Measurements from ENCODE around the gene ACAA2. TPM values are rescaled to one million over a fixed set of nuclear protein-coding genes. Genes with fewer than 3 reads are reported as not detected.
"Not testable (repeated sequence)": the region's sequence is repeated elsewhere in the genome, so short reads cannot be mapped to it uniquely, and the experiment has no call there.

ACAA2 gene
- total and polyA plus RNA-seq, 4 donors, result 38.6 to 57.0 (median 47.8) TPM

DNA sequence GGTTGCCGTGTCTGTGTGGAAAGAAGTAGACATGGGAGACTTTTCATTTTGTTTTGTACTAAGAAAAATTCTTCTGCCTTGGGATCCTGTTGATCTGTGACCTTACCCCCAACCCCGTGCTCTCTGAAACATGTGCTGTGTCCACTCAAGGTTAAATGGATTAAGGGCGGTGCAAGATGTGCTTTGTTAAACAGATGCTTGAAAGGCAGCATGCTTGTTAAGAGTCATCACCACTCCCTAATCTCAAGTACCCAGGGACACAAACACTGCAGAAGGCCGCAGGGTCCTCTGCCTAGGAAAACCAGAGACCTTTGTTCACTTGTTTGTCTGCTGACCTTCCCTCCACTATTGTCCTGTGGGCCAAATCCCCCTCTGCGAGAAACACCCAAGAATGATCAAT lies 12.8 kb downstream of the ACAA2 start:
- not testable (repeated sequence) for DNase-seq (ENCODE audit: low read depth in 4 of 6, low spot score in 6 of 6); H3K4me3 ChIP-seq (ENCODE audit: low read depth, low read length); H3K36me3 ChIP-seq (ENCODE audit: control insufficient read depth, insufficient read depth, low read length); H3K4me1 ChIP-seq (ENCODE audit: control insufficient read depth, insufficient read depth, low read length); H3K27ac ChIP-seq (ENCODE audit: low read depth, low read length); H3K27me3 ChIP-seq (ENCODE audit: control insufficient read depth, insufficient read depth, low read length); H3K9me3 ChIP-seq (ENCODE audit: control insufficient read depth, insufficient read depth, low read length)
- WGBS (ENCODE audit: insufficient coverage), result no CpG with 5 or more reads among the region's 5 CpGs

- not testable (repeated sequence) for H3K27ac ChIP-seq (ENCODE audit: low read depth, low read length); H3K36me3 ChIP-seq (ENCODE audit: control insufficient read depth, insufficient read depth, low read length); H3K27me3 ChIP-seq (ENCODE audit: control insufficient read depth, insufficient read depth, low read length); H3K4me3 ChIP-seq (ENCODE audit: low read depth, low read length); H3K9me3 ChIP-seq (ENCODE audit: control insufficient read depth, insufficient read depth, low read length); H3K4me1 ChIP-seq (ENCODE audit: control insufficient read depth, insufficient read depth, low read length); DNase-seq (ENCODE audit: low read depth in 4 of 6, low spot score in 6 of 6)
- 93% methylated on average over 7 of the region's 29 CpGs for WGBS (ENCODE audit: insufficient coverage)
Measured at GRCh38 chr18:49799806-49800205, 13.5 kb downstream of the ACAA2 start.

DNA sequence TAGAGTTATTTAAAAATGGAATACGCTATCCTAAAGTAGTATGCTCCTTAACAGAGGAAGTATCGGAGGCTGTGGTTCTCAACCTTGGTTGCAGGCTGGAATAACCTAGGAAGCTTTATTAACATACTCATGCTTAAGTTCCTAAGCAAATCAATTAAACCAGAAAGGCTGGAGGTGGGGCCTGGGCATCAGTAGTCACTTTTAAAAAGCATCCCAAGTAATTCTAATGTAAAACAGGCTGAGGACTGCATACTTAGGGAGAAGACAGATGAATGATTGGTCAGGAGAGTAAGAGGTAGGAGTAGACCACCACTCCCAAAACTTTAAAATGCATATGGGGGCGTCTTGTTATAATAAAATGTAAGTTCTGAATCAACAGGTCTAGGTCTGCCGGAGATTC lies 15.3 kb downstream of the ACAA2 start:
- no peaks in the 10 kb centered on the region for H3K27me3 ChIP-seq (ENCODE audit: control insufficient read depth, insufficient read depth, low read length)
- no CpG with 5 or more reads among the region's 4 CpGs for WGBS (ENCODE audit: insufficient coverage)
- DNase-seq (ENCODE audit: low read depth in 4 of 6, low spot score in 6 of 6), result no peak
- H3K9me3 ChIP-seq (ENCODE audit: control insufficient read depth, insufficient read depth, low read length), result no peaks in the 10 kb centered on the region
- H3K27ac ChIP-seq (ENCODE audit: low read depth, low read length), result no peak overlapping the region
- no peak overlapping the region for H3K4me3 ChIP-seq (ENCODE audit: low read depth, low read length)
- H3K36me3 ChIP-seq (ENCODE audit: control insufficient read depth, insufficient read depth, low read length), result no peaks in the 10 kb centered on the region
- no peaks in the 10 kb centered on the region for H3K4me1 ChIP-seq (ENCODE audit: control insufficient read depth, insufficient read depth, low read length)

DNA sequence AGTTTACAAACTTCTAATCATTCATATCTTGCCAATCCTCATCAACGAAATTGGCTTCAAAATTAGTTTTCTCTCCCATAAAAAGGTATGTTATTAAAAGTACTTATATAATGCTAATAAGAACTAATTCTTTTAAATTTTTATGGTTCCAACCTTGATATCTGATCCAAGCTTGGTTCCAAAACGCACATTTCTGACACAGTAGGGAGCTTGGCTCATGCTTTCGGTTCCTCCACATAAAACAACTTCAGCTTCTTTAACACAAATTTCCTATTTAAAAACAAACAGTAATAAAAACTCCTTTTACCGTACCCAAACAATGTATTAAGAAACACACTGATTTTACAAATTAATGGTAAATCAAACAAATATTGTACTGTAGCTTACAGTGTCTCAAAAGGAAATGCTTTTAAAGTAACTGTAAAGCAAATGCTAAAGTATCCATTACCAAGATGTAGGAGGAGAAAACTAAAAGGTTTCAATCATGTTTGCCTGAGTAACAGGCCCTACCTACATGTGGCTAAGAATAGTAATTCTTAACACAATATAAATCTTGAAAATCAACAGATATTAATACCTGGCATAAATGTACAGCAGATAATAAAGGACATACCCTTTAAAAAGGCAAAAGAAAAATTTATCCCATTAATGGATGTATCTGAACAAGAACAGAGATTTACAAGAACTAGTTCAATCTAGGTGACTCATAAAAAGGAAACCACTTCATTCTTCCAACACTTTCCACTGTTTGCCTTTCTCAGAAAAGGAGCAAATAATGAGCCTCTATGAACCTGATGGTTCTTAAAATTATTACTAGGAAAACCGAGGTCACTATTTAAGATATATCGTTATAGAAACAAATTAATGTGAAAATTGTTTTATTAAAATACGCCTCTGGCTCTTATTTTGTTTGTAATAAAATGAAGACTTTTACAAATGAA lies 17.5 kb downstream of the ACAA2 start:
- Histone ChIP-seq H3K27me3 (ENCODE audit: control insufficient read depth, insufficient read depth, low read length) (no peaks in the 10 kb centered on the region), H3K36me3 (ENCODE audit: control insufficient read depth, insufficient read depth, low read length) (peaks cover 5% of the 10 kb centered on the region), H3K4me1 (ENCODE audit: control insufficient read depth, insufficient read depth, low read length) (no peaks in the 10 kb centered on the region), H3K4me3 (ENCODE audit: low read depth, low read length) (no peak overlapping the region), H3K27ac (ENCODE audit: low read depth, low read length) (no peak overlapping the region), H3K9me3 (ENCODE audit: control insufficient read depth, insufficient read depth, low read length) (no peaks in the 10 kb centered on the region)
- no peak for DNase-seq (ENCODE audit: low read depth in 4 of 6, low spot score in 6 of 6)
- 57% methylated on average over 2 of the region's 7 CpGs for WGBS (ENCODE audit: insufficient coverage)

GRCh38 chr18:49794743-49795142 lies 18.6 kb downstream of the ACAA2 start:
- Histone ChIP-seq H3K4me3 (ENCODE audit: low read depth, low read length) (no peak overlapping the region), H3K4me1 (ENCODE audit: control insufficient read depth, insufficient read depth, low read length) (no peaks in the 10 kb centered on the region), H3K27me3 (ENCODE audit: control insufficient read depth, insufficient read depth, low read length) (no peaks in the 10 kb centered on the region), H3K9me3 (ENCODE audit: control insufficient read depth, insufficient read depth, low read length) (no peaks in the 10 kb centered on the region), H3K27ac (ENCODE audit: low read depth, low read length) (no peak overlapping the region), H3K36me3 (ENCODE audit: control insufficient read depth, insufficient read depth, low read length) (peaks cover 6% of the 10 kb centered on the region)
- DNase-seq (ENCODE audit: low read depth in 4 of 6, low spot score in 6 of 6), result no peak
- WGBS (ENCODE audit: insufficient coverage), result no CpG with 5 or more reads among the region's 3 CpGs

GRCh38 chr18:49789560-49790134 lies 23.7 kb downstream of the ACAA2 start:
- H3K27ac ChIP-seq (ENCODE audit: low read depth, low read length); H3K27me3 ChIP-seq (ENCODE audit: control insufficient read depth, insufficient read depth, low read length); H3K9me3 ChIP-seq (ENCODE audit: control insufficient read depth, insufficient read depth, low read length); DNase-seq (ENCODE audit: low read depth in 4 of 6, low spot score in 6 of 6); H3K36me3 ChIP-seq (ENCODE audit: control insufficient read depth, insufficient read depth, low read length); H3K4me1 ChIP-seq (ENCODE audit: control insufficient read depth, insufficient read depth, low read length); H3K4me3 ChIP-seq (ENCODE audit: low read depth, low read length): not testable (repeated sequence)
- WGBS (ENCODE audit: insufficient coverage), result 85% methylated on average over 4 of the region's 8 CpGs

DNA sequence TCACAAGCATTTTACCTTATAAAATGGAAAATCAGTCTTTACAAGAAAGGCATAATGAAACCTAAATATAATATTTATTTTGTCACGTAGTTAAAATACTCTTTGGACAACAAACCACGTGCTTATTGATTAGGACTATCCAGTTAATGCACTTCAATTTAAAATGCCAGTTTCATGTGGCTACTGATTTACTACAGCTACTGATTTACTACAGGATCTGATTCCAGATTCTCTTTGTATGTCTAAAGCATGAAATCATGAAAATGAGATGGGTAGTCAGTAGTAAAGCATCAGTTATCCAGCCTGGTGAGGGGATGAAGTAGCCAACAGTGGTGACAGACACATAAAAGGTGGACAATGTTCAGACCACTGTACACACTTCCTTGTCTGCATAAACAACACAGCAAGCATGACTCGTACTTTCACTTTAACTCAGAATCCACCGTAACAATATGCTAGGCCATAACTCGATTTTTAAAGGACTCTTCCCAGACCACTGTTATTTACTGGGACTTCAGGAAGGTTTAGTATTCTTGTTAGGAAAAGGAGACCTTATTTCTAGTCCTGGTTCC lies 24.9 kb downstream of the ACAA2 start:
- 92% methylated on average over 2 of the region's 5 CpGs for WGBS (ENCODE audit: insufficient coverage)
- H3K36me3 ChIP-seq (ENCODE audit: control insufficient read depth, insufficient read depth, low read length), result peaks cover 6% of the 10 kb centered on the region

GRCh38 chr18:49786019-49786720 lies 27.2 kb downstream of the ACAA2 start:
- Histone ChIP-seq H3K27ac (ENCODE audit: low read depth, low read length) (no peak overlapping the region), H3K27me3 (ENCODE audit: control insufficient read depth, insufficient read depth, low read length) (no peaks in the 10 kb centered on the region), H3K4me3 (ENCODE audit: low read depth, low read length) (no peak overlapping the region), H3K9me3 (ENCODE audit: control insufficient read depth, insufficient read depth, low read length) (no peaks in the 10 kb centered on the region), H3K36me3 (ENCODE audit: control insufficient read depth, insufficient read depth, low read length) (peaks cover 2% of the 10 kb centered on the region), H3K4me1 (ENCODE audit: control insufficient read depth, insufficient read depth, low read length) (no peaks in the 10 kb centered on the region)
- no CpG with 5 or more reads among the region's 1 CpG for WGBS (ENCODE audit: insufficient coverage)
- DNase-seq (ENCODE audit: low read depth in 4 of 6, low spot score in 6 of 6), result no peak

More for the DNA sequence above, 24.9 kb downstream of the ACAA2 start:
- Histone ChIP-seq H3K4me1 (ENCODE audit: control insufficient read depth, insufficient read depth, low read length) (no peaks in the 10 kb centered on the region), H3K27me3 (ENCODE audit: control insufficient read depth, insufficient read depth, low read length) (no peaks in the 10 kb centered on the region), H3K27ac (ENCODE audit: low read depth, low read length) (no peak overlapping the region), H3K9me3 (ENCODE audit: control insufficient read depth, insufficient read depth, low read length) (no peaks in the 10 kb centered on the region), H3K4me3 (ENCODE audit: low read depth, low read length) (no peak overlapping the region)
- no peak for DNase-seq (ENCODE audit: low read depth in 4 of 6, low spot score in 6 of 6)

GRCh38 chr18:49784427-49785185 lies 28.7 kb downstream of the ACAA2 start:
- H3K27me3 ChIP-seq (ENCODE audit: control insufficient read depth, insufficient read depth, low read length), result no peaks in the 10 kb centered on the region
- DNase-seq (ENCODE audit: low read depth in 4 of 6, low spot score in 6 of 6), result peak in 1 of 6 donors; percentile 19
- no peak overlapping the region for H3K4me3 ChIP-seq (ENCODE audit: low read depth, low read length)
- no peaks in the 10 kb centered on the region for H3K9me3 ChIP-seq (ENCODE audit: control insufficient read depth, insufficient read depth, low read length)
- WGBS (ENCODE audit: insufficient coverage), result no CpG with 5 or more reads among the region's 1 CpG
- H3K4me1 ChIP-seq (ENCODE audit: control insufficient read depth, insufficient read depth, low read length), result no peaks in the 10 kb centered on the region
- no peaks in the 10 kb centered on the region for H3K36me3 ChIP-seq (ENCODE audit: control insufficient read depth, insufficient read depth, low read length)
- H3K27ac ChIP-seq (ENCODE audit: low read depth, low read length), result no peak overlapping the region
